HG03520 (cell line): ENCODE data around the gene PKD1L1.

Experiments
- ATAC-seq: cut with Tn5 transposase; IDR thresholded peaks from one replicate; pipeline ENCODE4 v1.9.1; 2021; ENCODE audit warnings: mild to moderate bottlenecking, moderate library complexity; ENCODE audit not compliant: unreplicated experiment

PKD1L1 gene

DNA sequence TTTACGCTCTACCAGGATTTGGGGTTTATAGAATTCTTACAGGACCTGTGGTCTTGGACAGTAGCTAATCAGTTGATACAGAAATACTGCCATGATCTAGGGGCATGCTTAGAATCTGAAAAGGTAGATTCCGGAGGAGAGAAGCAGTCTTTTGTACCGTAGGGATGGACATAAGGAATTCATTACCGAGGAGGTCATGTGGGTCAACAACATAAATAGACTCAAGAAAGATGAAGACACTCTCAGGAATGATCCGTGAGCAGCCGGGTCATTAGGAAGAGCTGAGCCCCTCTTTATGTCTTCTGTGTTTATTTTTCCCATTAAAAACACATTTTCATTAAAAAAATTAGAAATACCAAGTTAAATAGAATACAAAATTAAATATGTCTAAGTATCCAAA is 206.3 kb downstream of the PKD1L1 start:
- ATAC-seq, result no peak

DNA sequence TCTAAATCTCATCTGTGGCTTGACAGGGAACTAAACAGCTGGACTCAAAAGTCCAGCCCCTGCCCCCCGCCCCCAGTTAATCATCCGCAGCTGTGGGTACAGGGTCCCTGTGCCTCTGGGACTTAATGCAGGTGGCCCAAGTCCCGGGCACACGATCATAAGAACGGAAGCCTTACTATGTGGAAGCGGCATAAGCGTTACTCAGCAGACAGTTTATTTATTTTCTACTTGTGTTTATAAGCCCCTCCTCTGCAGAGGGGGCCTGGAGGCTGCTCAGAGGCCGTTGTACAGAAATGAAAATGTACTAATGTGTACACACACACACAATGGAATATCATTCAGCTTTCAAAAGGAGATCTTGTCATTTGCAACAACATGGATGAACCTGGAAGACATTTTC is 208.4 kb downstream of the PKD1L1 start:
- ATAC-seq, result no peak

DNA sequence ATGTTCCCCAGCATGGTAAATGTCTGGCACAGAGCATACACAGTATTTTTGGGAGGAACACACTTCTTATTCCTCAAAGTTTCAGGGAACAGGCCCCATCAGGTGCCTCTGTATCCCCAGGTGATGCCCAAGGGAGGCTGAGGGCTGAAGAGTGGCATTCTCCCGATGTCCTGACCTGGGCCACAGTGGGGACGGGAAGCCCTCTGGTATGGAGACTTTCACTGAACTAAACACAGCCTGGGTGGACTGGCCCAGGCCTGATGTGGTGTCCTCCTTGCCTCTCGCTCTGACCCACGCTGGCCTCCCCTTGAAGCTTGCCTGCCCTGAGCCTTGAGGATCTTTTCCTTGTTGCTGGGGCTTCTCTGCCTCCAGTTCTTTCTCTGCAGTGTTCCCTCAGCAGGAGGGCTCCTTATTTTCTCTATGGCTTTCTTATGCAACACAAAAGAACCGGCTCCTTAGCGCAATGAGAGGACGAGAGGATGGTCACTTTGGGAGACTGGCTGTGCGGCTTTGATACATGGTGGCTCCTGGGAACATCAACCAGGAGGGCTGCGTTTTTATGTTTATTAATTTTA is 208.9 kb downstream of the PKD1L1 start:
- ATAC-seq, result no peak

DNA sequence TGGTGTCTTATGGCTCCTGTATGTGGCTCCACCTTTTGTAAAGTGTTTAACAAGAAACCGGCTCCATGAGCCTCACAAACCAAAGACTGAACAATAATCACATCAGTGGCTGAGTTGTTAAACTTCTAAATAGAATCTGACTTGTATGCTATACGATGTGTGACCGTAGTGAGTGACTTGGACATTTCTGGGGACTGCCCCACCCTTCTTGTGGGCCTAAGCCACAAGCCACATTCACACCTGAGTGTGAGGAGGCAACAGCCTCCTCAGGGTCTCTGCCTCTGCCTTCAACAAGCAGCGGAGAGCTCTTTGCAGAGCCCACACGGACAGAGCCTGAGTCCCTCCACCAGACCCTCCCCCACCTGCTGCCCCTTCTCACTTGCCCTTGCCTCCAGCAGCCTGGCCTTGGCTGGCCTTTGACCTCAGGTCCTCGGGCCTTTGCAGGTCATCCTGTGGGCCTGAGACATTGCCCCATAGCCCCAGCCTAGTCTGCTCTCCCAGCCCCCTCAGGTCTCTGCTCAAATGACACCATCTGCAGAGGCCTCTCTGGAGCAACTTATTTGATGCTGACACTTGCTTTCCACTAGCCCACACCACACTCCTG is 209.6 kb downstream of the PKD1L1 start:
- no peak for ATAC-seq

DNA sequence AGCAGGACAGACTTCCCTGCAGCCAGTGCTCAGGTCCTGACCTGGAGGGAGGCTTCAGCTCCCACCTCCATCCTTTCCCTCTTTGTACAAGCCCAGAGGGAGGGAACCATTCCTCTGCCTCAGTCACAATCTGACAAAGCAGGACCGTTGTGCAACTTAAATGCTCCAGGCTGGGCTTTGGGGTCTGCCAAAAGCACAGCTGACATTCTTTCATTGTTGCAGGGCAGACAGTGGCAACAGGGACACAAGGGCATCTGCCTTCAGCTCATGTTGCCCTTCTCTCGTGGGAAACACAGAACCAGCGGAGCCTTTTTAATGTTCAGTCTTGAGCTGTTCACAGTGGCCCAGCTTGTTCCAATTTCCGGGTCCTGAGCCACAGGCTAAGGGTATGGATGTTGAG is 210.7 kb downstream of the PKD1L1 start:
- ATAC-seq, result no peak

DNA sequence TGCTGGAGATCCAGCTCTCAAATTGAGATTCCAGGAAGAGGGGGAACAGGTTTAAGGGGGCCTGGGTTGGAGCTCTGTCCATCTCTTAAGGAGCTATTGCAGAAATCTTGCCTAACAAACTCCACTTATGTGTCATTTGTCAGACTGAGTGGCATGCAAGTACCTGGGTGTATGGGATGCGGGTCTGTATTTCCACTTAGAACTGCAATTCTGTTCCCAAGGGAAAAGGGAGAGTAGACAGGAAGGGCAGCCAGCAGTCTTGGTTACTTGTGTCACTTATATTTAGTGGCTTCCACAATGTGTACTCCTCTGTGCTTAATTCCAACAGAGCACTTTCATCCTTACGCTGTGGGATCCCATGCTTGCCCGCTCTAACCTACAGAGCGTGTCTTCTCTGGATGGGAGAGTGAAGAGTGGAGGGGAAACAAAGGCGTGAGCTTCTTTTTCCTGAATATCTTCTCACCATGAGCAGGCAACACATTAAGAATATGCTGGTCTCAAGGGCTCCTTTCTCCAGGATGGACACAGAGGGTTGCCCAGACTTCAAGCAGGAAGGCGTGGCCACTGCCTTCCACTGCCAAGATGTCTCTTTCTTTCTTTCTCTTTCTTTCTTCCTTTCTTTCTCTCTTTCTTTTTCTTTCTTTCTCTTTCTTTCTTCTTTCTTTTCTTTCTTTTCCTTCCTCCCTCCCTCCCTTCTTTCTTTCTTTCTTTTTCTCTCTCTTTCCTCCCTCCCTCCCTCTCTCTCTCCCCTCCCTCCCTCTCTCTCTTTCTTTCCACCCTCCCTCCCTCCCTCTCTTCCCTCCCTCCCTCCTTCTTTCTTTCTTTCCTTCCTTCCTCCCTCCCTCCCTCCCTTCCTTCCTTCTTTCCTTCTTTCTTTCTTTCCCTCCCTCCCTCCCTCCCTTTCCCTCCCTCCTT is 212.6 kb downstream of the PKD1L1 start:
- no peak for ATAC-seq

DNA sequence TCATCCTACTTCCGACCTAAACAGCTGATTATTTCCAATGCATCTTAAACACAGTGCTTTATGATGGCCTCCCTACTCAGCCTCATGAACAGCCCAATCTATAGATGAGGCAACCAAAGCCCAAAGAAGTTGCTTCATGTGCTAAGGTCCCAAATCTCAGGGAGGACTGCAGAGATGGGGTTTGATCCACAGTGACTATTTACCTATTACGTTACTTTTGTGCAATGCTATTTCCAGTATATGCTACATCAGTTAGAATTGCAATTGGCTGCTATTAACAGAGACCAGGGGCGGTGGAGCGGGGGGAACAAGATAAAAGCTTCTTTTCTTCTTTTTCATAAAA is 213.3 kb downstream of the PKD1L1 start:
- ATAC-seq, result no peak

DNA sequence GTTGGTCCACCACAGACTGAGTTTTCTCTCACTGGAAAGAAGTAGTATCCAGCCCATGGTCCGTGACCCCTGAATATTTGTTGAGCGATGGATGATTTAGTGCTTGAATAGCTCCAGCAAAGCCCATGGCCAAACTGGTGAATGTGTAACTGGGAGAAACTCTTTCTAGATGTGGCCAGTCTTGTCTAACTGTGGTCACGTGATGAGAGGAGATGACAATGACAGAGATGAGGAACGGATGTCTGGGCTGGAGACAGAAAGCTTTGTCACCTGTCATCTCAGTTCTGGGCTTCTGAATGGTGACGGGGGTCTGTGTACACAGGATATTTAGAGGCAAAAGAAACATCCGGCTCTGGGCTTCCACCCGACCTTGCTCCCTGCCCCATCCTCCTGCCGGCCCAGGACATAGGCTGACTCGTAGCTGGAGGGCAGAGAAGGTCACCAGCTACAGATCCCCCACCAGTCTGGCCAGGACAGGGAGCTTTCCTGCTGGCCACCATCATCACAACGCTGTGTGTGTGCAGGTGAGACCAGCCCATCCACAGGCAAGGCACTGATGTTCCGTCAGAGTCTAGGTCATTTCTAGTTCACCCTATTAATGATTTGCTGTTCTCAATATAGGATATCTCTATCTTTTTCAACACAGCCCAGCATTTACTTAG is 213.8 kb downstream of the PKD1L1 start:
- ATAC-seq, result no peak

DNA sequence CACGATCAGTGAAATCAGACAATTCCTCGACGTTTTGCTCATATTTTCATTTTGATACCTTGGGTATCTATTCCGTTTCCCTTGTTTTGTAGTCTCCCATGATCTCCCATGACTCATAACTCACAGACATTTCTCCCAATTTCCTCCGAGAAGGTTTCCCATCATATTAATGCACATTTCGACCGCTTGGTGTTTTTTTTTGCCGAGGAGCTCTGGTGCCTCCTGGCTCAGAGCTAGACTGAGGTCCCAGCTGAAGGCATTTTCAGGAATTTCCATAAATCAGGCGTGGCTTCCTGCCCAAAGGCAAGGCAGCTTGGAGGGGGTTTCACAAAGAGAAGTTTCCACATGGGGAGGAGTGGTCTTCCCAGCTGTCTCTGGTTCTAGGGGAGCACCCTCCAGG is 218.1 kb downstream of the PKD1L1 start:
- no peak for ATAC-seq

DNA sequence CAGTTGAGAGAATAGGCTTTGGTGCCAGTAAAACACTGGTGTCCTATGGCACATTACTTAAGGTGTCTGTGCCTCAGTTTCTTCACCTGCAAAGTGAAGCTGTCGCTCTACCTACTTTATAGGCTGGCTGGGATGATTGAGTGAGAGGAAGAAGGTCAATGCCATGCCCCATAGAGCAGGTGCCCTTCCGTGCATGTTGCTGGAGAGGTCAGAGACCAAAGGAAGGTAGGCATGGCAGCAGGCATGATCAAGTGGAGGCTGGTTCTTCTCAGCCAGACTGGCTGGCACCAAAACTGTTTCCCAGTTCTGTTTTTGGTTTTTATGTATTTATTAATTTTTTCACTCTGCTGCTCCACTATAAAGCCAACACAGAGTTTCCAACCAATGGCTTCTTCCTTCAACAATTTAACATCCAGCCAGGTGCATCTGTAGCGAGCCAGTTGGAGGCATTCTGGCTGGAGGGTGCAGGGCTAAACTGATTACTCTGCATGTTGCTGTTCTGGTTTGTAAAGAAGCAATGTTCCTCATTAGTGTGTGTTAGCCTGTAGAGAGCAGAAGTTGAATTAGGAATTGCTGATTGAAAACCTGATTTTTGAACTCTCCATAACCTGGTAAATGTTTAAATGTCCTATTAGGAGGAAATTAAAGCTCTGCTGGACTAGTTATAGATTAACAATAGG is 222.1 kb downstream of the PKD1L1 start:
- no peak for ATAC-seq

DNA sequence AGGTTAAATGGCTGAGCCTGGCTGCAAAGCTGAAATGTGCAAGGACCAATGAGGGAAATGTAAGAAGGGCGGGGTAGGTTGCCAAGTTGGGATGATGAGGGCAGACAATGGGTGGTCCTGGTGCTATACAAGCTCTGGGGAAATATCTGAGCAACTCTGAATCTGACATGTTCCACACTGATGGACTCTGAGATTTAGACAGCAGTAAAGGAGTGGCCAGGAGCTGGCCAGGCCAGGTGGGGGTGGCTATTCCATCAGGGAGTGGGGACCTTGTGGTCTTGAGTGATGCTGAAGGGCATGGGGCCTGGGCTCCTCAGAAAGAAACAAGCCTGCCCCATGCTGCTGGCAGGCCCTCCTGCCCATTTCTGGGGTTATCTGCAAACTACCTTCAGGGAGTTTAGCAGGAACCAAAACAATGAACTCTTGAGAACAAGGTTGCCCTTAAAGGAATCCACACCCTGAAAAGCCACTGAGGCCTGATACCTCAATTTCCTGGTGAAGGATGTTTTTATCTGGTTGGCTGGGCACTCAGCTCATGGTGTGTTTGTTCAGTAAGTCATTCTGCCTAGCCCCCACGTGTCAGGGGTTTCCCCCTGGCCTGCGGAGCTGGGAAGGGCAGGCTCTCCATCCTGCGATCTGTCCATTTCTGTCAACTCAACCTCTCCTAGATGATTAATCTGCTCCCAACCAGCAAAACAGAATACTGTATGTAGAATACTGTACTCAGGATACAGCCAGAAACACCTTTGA is 223.1 kb downstream of the PKD1L1 start:
- ATAC-seq, result no peak
